Measurements from ENCODE around the gene ZFX.

The ZFX gene

DNA sequence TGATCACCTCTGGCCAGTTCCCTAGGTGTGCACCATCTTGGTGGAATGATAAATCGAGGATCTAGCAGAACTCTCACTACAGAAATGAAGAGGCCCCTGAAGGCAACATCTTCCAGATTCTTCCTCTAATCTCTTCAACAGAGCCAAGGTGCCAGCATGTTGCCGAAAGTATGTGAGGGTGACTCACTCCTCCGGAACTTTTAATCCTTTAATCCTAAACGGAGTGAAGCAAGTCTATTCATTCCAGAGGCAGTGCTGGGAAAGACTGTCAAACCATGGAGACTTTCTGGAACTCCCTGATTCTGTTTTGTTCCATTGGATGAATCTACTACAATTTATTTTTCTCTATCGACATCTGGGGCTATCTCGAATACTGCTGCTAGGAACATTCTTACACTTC is 95.7 kb downstream of the ZFX start:
- in situ Hi-C loops (cut with MboI; ENCODE audit: low pct_unique_long_range_greater_than_20kb, low sequenced_read_pairs, unreplicated experiment), result loop anchor here (25.0 kb wide), 2 partner anchors 158 to 333 kb away; partner anchors contain the start of genes APOO and CXorf58

DNA sequence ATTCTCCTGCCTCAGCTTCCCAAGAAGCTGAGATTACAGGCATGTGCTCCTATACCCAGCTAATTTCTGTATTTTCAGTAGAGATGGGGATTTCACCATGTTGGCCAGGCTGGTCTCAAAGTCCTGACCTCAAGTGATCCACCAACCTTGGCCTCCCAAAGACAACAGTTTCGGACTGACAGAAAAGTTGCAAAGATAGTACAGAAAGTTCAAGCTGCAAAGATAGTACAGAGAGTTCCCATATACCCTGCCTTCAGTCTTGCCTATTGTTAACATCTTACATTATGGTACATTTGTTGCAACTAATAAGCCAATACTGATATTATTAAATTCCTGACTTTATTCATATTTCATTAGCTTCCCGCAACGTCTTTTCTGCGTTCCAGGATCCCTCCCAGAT is 98.5 kb downstream of the ZFX start:
- TF ChIP-seq CTCF (IDR thresholded peaks at IDR 0.05; ENCODE audit: extremely low read depth, insufficient read depth, missing control alignments), result no peak
- in situ Hi-C loops (cut with MboI; ENCODE audit: low pct_unique_long_range_greater_than_20kb, low sequenced_read_pairs, unreplicated experiment), result loop anchor here (25.0 kb wide), 2 partner anchors 161 to 336 kb away; partner anchors contain the start of genes APOO and CXorf58
- no peak for DNase-seq (ENCODE audit: low spot score)

More for the DNA sequence above, 95.7 kb downstream of the ZFX start:
- no peak for DNase-seq (ENCODE audit: low spot score)
- no peak for TF ChIP-seq CTCF (IDR thresholded peaks at IDR 0.05; ENCODE audit: extremely low read depth, insufficient read depth, missing control alignments)

DNA sequence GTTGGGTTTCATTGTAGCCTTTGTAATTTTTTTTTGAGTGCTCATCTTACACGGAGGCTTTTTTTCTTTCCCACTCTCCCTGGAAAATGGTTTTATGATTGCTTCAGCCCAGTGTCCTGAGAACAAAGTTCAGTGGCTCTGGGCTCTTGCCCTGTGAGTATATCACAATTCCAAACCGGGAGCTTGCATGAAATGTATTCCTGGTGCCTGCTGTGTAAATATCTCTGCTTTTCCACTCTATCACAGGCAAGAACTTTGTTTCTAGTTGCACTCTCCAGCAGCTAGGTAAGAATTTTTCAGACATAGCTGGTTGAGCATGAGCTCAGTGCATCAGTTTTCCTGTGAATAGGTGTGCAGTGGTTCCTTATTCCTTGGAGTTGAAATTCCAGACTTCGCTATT is 103.5 kb downstream of the ZFX start:
- DNase-seq (ENCODE audit: low spot score), result no peak
- in situ Hi-C loops (cut with MboI; ENCODE audit: low pct_unique_long_range_greater_than_20kb, low sequenced_read_pairs, unreplicated experiment), result no loop called here
- no peak for TF ChIP-seq CTCF (IDR thresholded peaks at IDR 0.05; ENCODE audit: extremely low read depth, insufficient read depth, missing control alignments)

GRCh38 chrX:24253469-24253868 is 103.9 kb downstream of the ZFX start:
- no peak for TF ChIP-seq CTCF (IDR thresholded peaks at IDR 0.05; ENCODE audit: extremely low read depth, insufficient read depth, missing control alignments)
- in situ Hi-C loops (cut with MboI; ENCODE audit: low pct_unique_long_range_greater_than_20kb, low sequenced_read_pairs, unreplicated experiment), result no loop called here
- DNase-seq (ENCODE audit: low spot score), result no peak

- TF ChIP-seq CTCF (IDR thresholded peaks at IDR 0.05; ENCODE audit: extremely low read depth, insufficient read depth, missing control alignments), result no peak
- in situ Hi-C loops (cut with MboI; ENCODE audit: low pct_unique_long_range_greater_than_20kb, low sequenced_read_pairs, unreplicated experiment), result no loop called here
- DNase-seq (ENCODE audit: low spot score), result no peak
Observed at GRCh38 chrX:24257011-24257410, 107.5 kb downstream of the ZFX start.

GRCh38 chrX:24259544-24260240 is 110.2 kb downstream of the ZFX start:
- peak; percentile 57 for DNase-seq (ENCODE audit: low spot score)
- peak; percentile 59 for TF ChIP-seq CTCF (IDR thresholded peaks at IDR 0.05; ENCODE audit: extremely low read depth, insufficient read depth, missing control alignments)
- in situ Hi-C loops (cut with MboI; ENCODE audit: low pct_unique_long_range_greater_than_20kb, low sequenced_read_pairs, unreplicated experiment), result no loop called here

Measured in GM13977 (cell line).